H9 (cell line): ENCODE data around the gene EXOC6. TPM values are rescaled to one million over a fixed set of nuclear protein-coding genes. Genes with fewer than 3 reads are reported as not detected.

Experiments used
- DNase-seq: peaks from one replicate; pipeline ENCODE4 v3.0.0-alpha.2; 2017
- H2AFZ ChIP-seq: one replicate; pipeline ENCODE4 v1.6.1; 2013; ENCODE audit warnings: mild to moderate bottlenecking, low read length, control low read depth, moderate library complexity
- H2AK5ac ChIP-seq: 2 replicates; pipeline ENCODE4 v1.6.1; 2013; ENCODE audit warnings: low read length, control low read depth, mixed read lengths; ENCODE audit not compliant: insufficient read length
- H2BK120ac ChIP-seq: one replicate; pipeline ENCODE4 v1.6.1; 2013; ENCODE audit warnings: low read depth, mild to moderate bottlenecking, low read length, control low read depth, inconsistent platforms; ENCODE audit not compliant: poor library complexity, severe bottlenecking
- H2BK12ac ChIP-seq: 2 replicates; pipeline ENCODE4 v1.6.1; 2013; ENCODE audit warnings: low read length, control low read depth, mixed read lengths, low read depth; ENCODE audit not compliant: insufficient read length
- H2BK15ac ChIP-seq: 2 replicates; pipeline ENCODE4 v1.6.1; 2013; ENCODE audit warnings: low read depth, low read length, control low read depth
- H2BK20ac ChIP-seq: one replicate; pipeline ENCODE4 v1.6.1; 2013; ENCODE audit warnings: low read depth, mild to moderate bottlenecking, low read length, control low read depth, inconsistent platforms; ENCODE audit not compliant: poor library complexity, severe bottlenecking
- H2BK5ac ChIP-seq: 2 replicates; pipeline ENCODE4 v1.6.1; 2013; ENCODE audit warnings: low read length, control low read depth, mixed read lengths; ENCODE audit not compliant: insufficient read length
- H3K14ac ChIP-seq: 2 replicates; pipeline ENCODE4 v1.6.1; 2013; ENCODE audit warnings: low read length, control low read depth; ENCODE audit not compliant: insufficient read depth
- H3K18ac ChIP-seq: 2 replicates; pipeline ENCODE4 v1.6.1; 2013; ENCODE audit warnings: low read depth, mild to moderate bottlenecking, mixed read lengths, low read length, control low read depth; ENCODE audit not compliant: insufficient read length
- H3K23ac ChIP-seq: 2 replicates; pipeline ENCODE4 v1.6.1; 2013; ENCODE audit warnings: low read length, control low read depth, mixed read lengths, low read depth; ENCODE audit not compliant: insufficient read length
- H3K23me2 ChIP-seq: 2 replicates; pipeline ENCODE4 v1.6.1; 2013; ENCODE audit warnings: low read depth, mild to moderate bottlenecking, mixed read lengths, low read length, control low read depth; ENCODE audit not compliant: insufficient read length, poor library complexity, severe bottlenecking
- H3K27ac ChIP-seq: 2 replicates; pipeline ENCODE4 v1.5.1; 2013; ENCODE audit warnings: low read length, control low read depth, mixed read lengths, low read depth; ENCODE audit not compliant: insufficient read length
- H3K27me3 ChIP-seq: 2 replicates; pipeline ENCODE4 v1.6.1; 2013; ENCODE audit warnings: low read length, control low read depth, inconsistent platforms; ENCODE audit not compliant: insufficient read depth
- H3K4ac ChIP-seq: 2 replicates; pipeline ENCODE4 v1.6.1; 2013; ENCODE audit warnings: low read depth, mild to moderate bottlenecking, control low read depth, inconsistent platforms, low read length, moderate library complexity
- H3K4me1 ChIP-seq: 2 replicates; pipeline ENCODE4 v1.6.1; 2013; ENCODE audit warnings: low read length, control low read depth, inconsistent platforms; ENCODE audit not compliant: insufficient read depth
- H3K4me2 ChIP-seq: 2 replicates; pipeline ENCODE4 v1.6.1; 2013; ENCODE audit warnings: low read length, control low read depth, mixed read lengths; ENCODE audit not compliant: insufficient read length, insufficient read depth
- H3K56ac ChIP-seq: 2 replicates; pipeline ENCODE4 v1.6.1; 2013; ENCODE audit warnings: low read depth, mild to moderate bottlenecking, mixed read lengths, low read length, control low read depth; ENCODE audit not compliant: insufficient read length
- H3K79me1 ChIP-seq: 2 replicates; pipeline ENCODE4 v1.6.1; 2013; ENCODE audit warnings: low read depth, mild to moderate bottlenecking, moderate library complexity, low read length, control low read depth, inconsistent platforms; ENCODE audit not compliant: insufficient read depth, poor library complexity, severe bottlenecking
- H3K79me2 ChIP-seq: 2 replicates; pipeline ENCODE4 v1.6.1; 2013; ENCODE audit warnings: low read length, control low read depth, inconsistent platforms; ENCODE audit not compliant: insufficient read depth
- H3K9ac ChIP-seq: 2 replicates; pipeline ENCODE4 v1.6.1; 2013; ENCODE audit warnings: low read length, control low read depth, mixed read lengths; ENCODE audit not compliant: insufficient read length; ENCODE audit errors: extremely low read depth
- H3K9me3 ChIP-seq: one replicate; pipeline ENCODE4 v1.6.1; 2013; ENCODE audit warnings: low read depth, low read length, inconsistent platforms; ENCODE audit not compliant: control insufficient read depth
- H3T11ph ChIP-seq: one replicate; pipeline ENCODE4 v1.6.1; 2013; ENCODE audit warnings: mild to moderate bottlenecking, low read length, control low read depth, inconsistent platforms
- H4K20me1 ChIP-seq: one replicate; pipeline ENCODE4 v1.6.1; 2013; ENCODE audit not compliant: control insufficient read depth, insufficient read length, insufficient read depth
- H4K5ac ChIP-seq: 2 replicates; pipeline ENCODE4 v1.6.1; 2013; ENCODE audit warnings: low read depth, mild to moderate bottlenecking, mixed read lengths, low read length, control low read depth; ENCODE audit not compliant: insufficient read length
- H4K8ac ChIP-seq: replicated peaks from 2 replicates; pipeline ENCODE4 v1.6.1; 2013; ENCODE audit warnings: low read length, control low read depth, mixed read lengths, low read depth; ENCODE audit not compliant: insufficient read length
- H4K91ac ChIP-seq: 2 replicates; pipeline ENCODE4 v1.6.1; 2013; ENCODE audit warnings: low read depth, mild to moderate bottlenecking, moderate library complexity, mixed read lengths, low read length, control low read depth; ENCODE audit not compliant: insufficient read length
- H3K27ac Mint-ChIP-seq, 3 experiments: 2 replicates in 2 of 3; 3 replicates in 1 of 3; pipeline ENCODE4 v1.8.0; 2020 to 2021; ENCODE audit warnings: mixed read lengths in 3 of 3, mild to moderate bottlenecking in 1 of 3, moderate library complexity in 1 of 3
- H3K27me3 Mint-ChIP-seq: 2 replicates; pipeline ENCODE4 v1.8.0; 2021; ENCODE audit warnings: low read depth, mild to moderate bottlenecking, moderate library complexity, mixed read lengths
- H3K36me3 Mint-ChIP-seq, 3 experiments: 2 replicates in 2 of 3; 3 replicates in 1 of 3; pipeline ENCODE4 v1.8.0; 2020 to 2021; ENCODE audit warnings: low read depth in 3 of 3, mixed read lengths in 3 of 3; ENCODE audit not compliant: insufficient read depth in 1 of 3
- H3K4me1 Mint-ChIP-seq, 2 experiments: 2 replicates each; pipeline ENCODE4 v1.8.0; 2020; ENCODE audit warnings: mixed read lengths in 2 of 2
- H3K4me3 Mint-ChIP-seq, 2 experiments: 2 replicates in 1 of 2; 3 replicates in 1 of 2; pipeline ENCODE4 v1.8.0; 2020 to 2021; ENCODE audit warnings: mild to moderate bottlenecking in 2 of 2, mixed read lengths in 2 of 2, moderate library complexity in 1 of 2
- H3K9me3 Mint-ChIP-seq, 2 experiments: 2 replicates in 1 of 2; 3 replicates in 1 of 2; pipeline ENCODE4 v1.8.0; 2020; ENCODE audit warnings: mild to moderate bottlenecking in 2 of 2, mixed read lengths in 2 of 2, moderate library complexity in 1 of 2
- CTCF ChIP-seq: fragments of 200-600 bp; sonication (generic); conservative IDR thresholded peaks from 3 replicates; pipeline ENCODE4 v1.8.0; 2021; ENCODE audit warnings: antibody characterized with exemption, mild to moderate bottlenecking
- WGBS: extraction: QIAGEN DNeasy Blood & Tissue Kit; methylation state at CpG from one replicate; pipeline ENCODE4 v1.1.7; 2013; ENCODE audit warnings: missing lambda C conversion rate, low lambda C conversion rate, mixed read lengths; ENCODE audit not compliant: insufficient read length; ENCODE audit errors: extremely low coverage; 5-methylcytosine and 5-hydroxymethylcytosine counted together
- total RNA-seq: library from RNA; stranded (reverse); gene quantifications from 2 replicates; pipeline ENCODE4 v1.2.1, GENCODE V29; 2021

Gene EXOC6
- total RNA-seq, 1 experiment from 2014 or later = 9.0 TPM

GRCh38 chr10:93085272-93085859 lies 237.0 kb downstream of the EXOC6 start:
- Mint-ChIP-seq H3K36me3 (peaks cover 0 to 5% (median 2%) of the 10 kb centered on the region in 3 experiments; a peak in 3 of 7 replicates), H3K4me1 (peaks cover 31 to 38% of the 10 kb centered on the region in 2 experiments), H3K4me3 (no peak overlapping the region), H3K9me3 (peaks cover 0 to 3% of the 10 kb centered on the region in 2 experiments; a peak in 3 of 5 replicates), H3K27me3 (no peaks in the 10 kb centered on the region; the same call in none of the 2 replicates), H3K27ac (no peak overlapping the region)
- H3K79me1 ChIP-seq = no peaks in the 10 kb centered on the region
- H3K4me2 ChIP-seq = no peak overlapping the region
- H4K8ac ChIP-seq = no peak overlapping the region
- no peak overlapping the region for H2AK5ac ChIP-seq
- H3T11ph ChIP-seq = no peak overlapping the region
- H3K56ac ChIP-seq = no peak overlapping the region
- H4K20me1 ChIP-seq = no peaks in the 10 kb centered on the region
- H2BK120ac ChIP-seq = no peak overlapping the region
- WGBS = no CpG with 5 or more reads among the region's 4 CpGs
- H3K4me1 ChIP-seq = peaks cover 5% of the 10 kb centered on the region; the same call in 1 of the 2 replicates
- no peak overlapping the region for H3K14ac ChIP-seq
- no peak for TF ChIP-seq CTCF
- H4K5ac ChIP-seq = no peak overlapping the region
- no peak overlapping the region for H2BK5ac ChIP-seq
- H3K18ac ChIP-seq = no peak overlapping the region
- H2BK12ac ChIP-seq = no peak overlapping the region
- no peak overlapping the region for H3K4ac ChIP-seq
- no peaks in the 10 kb centered on the region for H3K79me2 ChIP-seq
- no peaks in the 10 kb centered on the region for H3K9me3 ChIP-seq
- no peak overlapping the region for H4K91ac ChIP-seq
- no peak overlapping the region for H3K27ac ChIP-seq
- H2BK20ac ChIP-seq = no peak overlapping the region
- no peaks in the 10 kb centered on the region for H3K23me2 ChIP-seq
- no peak overlapping the region for H3K23ac ChIP-seq
- no peaks in the 10 kb centered on the region; the same call in 1 of the 2 replicates for H3K27me3 ChIP-seq
- no peak for DNase-seq
- no peak overlapping the region for H2BK15ac ChIP-seq
- no peak overlapping the region for H3K9ac ChIP-seq
- H2AFZ ChIP-seq = no peak overlapping the region
